ENCODE results near the gene CCDC149. TPM values are rescaled to one million over a fixed set of nuclear protein-coding genes. Genes with fewer than 3 reads are reported as not detected.

The CCDC149 gene
- total RNA-seq, 2 experiments from 2014 or later = not detected

- no peaks in the 10 kb centered on the region for H3K4me1 Mint-ChIP-seq (ENCODE audit: low read depth)
- DNase-seq (no peak), ATAC-seq (no peak)
- no peak overlapping the region for H3K27ac Mint-ChIP-seq
- ChIA-PET POLR2A (no interaction called here), CTCF (no interaction called here)
- no peaks in the 10 kb centered on the region for H3K27me3 Mint-ChIP-seq (ENCODE audit: low read depth)
- H3K36me3 Mint-ChIP-seq (ENCODE audit: low read depth) = no peaks in the 10 kb centered on the region
- no peak overlapping the region for H3K4me3 Mint-ChIP-seq
- H3K9me3 Mint-ChIP-seq (ENCODE audit: insufficient read depth) = no peaks in the 10 kb centered on the region
Measured at GRCh38 chr4:24772952-24773351, 139.9 kb downstream of the CCDC149 start.

- Mint-ChIP-seq H3K4me3 (no peak overlapping the region), H3K36me3 (ENCODE audit: low read depth) (no peaks in the 10 kb centered on the region), H3K27ac (no peak overlapping the region), H3K4me1 (ENCODE audit: low read depth) (no peaks in the 10 kb centered on the region), H3K9me3 (ENCODE audit: insufficient read depth) (no peaks in the 10 kb centered on the region), H3K27me3 (ENCODE audit: low read depth) (no peaks in the 10 kb centered on the region)
- POLR2A ChIA-PET = no interaction called here
- DNase-seq (no peak), ATAC-seq (no peak)
- CTCF ChIA-PET = no interaction called here
Measured at GRCh38 chr4:24772061-24772705, 140.7 kb downstream of the CCDC149 start.

- DNase-seq (no peak), ATAC-seq (no peak)
- Mint-ChIP-seq H3K9me3 (ENCODE audit: insufficient read depth) (no peaks in the 10 kb centered on the region), H3K36me3 (ENCODE audit: low read depth) (no peaks in the 10 kb centered on the region), H3K4me1 (ENCODE audit: low read depth) (no peaks in the 10 kb centered on the region), H3K27ac (no peak overlapping the region), H3K4me3 (no peak overlapping the region), H3K27me3 (ENCODE audit: low read depth) (no peaks in the 10 kb centered on the region)
- POLR2A ChIA-PET = no interaction called here
- CTCF ChIA-PET = no interaction called here
Measured at GRCh38 chr4:24771241-24771640, 141.6 kb downstream of the CCDC149 start.

- DNase-seq (no peak), ATAC-seq (no peak)
- H3K27me3 Mint-ChIP-seq (ENCODE audit: low read depth) = no peaks in the 10 kb centered on the region
- no peaks in the 10 kb centered on the region for H3K4me1 Mint-ChIP-seq (ENCODE audit: low read depth)
- no peaks in the 10 kb centered on the region for H3K9me3 Mint-ChIP-seq (ENCODE audit: insufficient read depth)
- H3K4me3 Mint-ChIP-seq = no peak overlapping the region
- CTCF ChIA-PET = no interaction called here
- no peak overlapping the region for H3K27ac Mint-ChIP-seq
- POLR2A ChIA-PET = no interaction called here
- H3K36me3 Mint-ChIP-seq (ENCODE audit: low read depth) = no peaks in the 10 kb centered on the region
Measured at GRCh38 chr4:24770667-24771066, 142.2 kb downstream of the CCDC149 start.

GRCh38 chr4:24770032-24770584 is 142.7 kb downstream of the CCDC149 start:
- ChIA-PET CTCF (no interaction called here), POLR2A (no interaction called here)
- Mint-ChIP-seq H3K4me3 (no peak overlapping the region), H3K4me1 (ENCODE audit: low read depth) (no peaks in the 10 kb centered on the region), H3K9me3 (ENCODE audit: insufficient read depth) (no peaks in the 10 kb centered on the region), H3K27ac (no peak overlapping the region), H3K36me3 (ENCODE audit: low read depth) (no peaks in the 10 kb centered on the region), H3K27me3 (ENCODE audit: low read depth) (peaks cover 2% of the 10 kb centered on the region)
- DNase-seq = no peak
- ATAC-seq = no peak

- no peak for DNase-seq
- Mint-ChIP-seq H3K27me3 (ENCODE audit: low read depth) (peaks cover 2% of the 10 kb centered on the region), H3K4me3 (no peak overlapping the region), H3K27ac (no peak overlapping the region), H3K36me3 (ENCODE audit: low read depth) (no peaks in the 10 kb centered on the region), H3K4me1 (ENCODE audit: low read depth) (no peaks in the 10 kb centered on the region), H3K9me3 (ENCODE audit: insufficient read depth) (no peaks in the 10 kb centered on the region)
- CTCF ChIA-PET = no interaction called here
- POLR2A ChIA-PET = no interaction called here
- ATAC-seq = no peak
Measured at GRCh38 chr4:24769571-24769970, 143.3 kb downstream of the CCDC149 start.

- Mint-ChIP-seq H3K4me3 (no peak overlapping the region), H3K27ac (no peak overlapping the region), H3K36me3 (ENCODE audit: low read depth) (no peaks in the 10 kb centered on the region), H3K4me1 (ENCODE audit: low read depth) (no peaks in the 10 kb centered on the region), H3K9me3 (ENCODE audit: insufficient read depth) (no peaks in the 10 kb centered on the region), H3K27me3 (ENCODE audit: low read depth) (peaks cover 2% of the 10 kb centered on the region)
- DNase-seq (no peak), ATAC-seq (no peak)
- POLR2A ChIA-PET = no interaction called here
- CTCF ChIA-PET = interaction anchor here (1.1 kb wide), 1 partner anchor 17 kb away, joined by 3 read pairs; no protein-coding TSS in a partner anchor
Measured at GRCh38 chr4:24768604-24769003, 144.2 kb downstream of the CCDC149 start.

- H3K27me3 Mint-ChIP-seq (ENCODE audit: low read depth) = peaks cover 2% of the 10 kb centered on the region
- no peak overlapping the region for H3K4me3 Mint-ChIP-seq
- DNase-seq (no peak), ATAC-seq (no peak)
- H3K9me3 Mint-ChIP-seq (ENCODE audit: insufficient read depth) = no peaks in the 10 kb centered on the region
- ChIA-PET POLR2A (no interaction called here), CTCF (interaction anchor here (1.1 kb wide), 1 partner anchor 16 kb away, joined by 3 read pairs; no protein-coding TSS in a partner anchor)
- no peaks in the 10 kb centered on the region for H3K4me1 Mint-ChIP-seq (ENCODE audit: low read depth)
- H3K27ac Mint-ChIP-seq = no peak overlapping the region
- H3K36me3 Mint-ChIP-seq (ENCODE audit: low read depth) = no peaks in the 10 kb centered on the region
Measured at GRCh38 chr4:24768006-24768405, 144.8 kb downstream of the CCDC149 start.

GRCh38 chr4:24765376-24765988 is 147.4 kb downstream of the CCDC149 start:
- no peak overlapping the region for H3K27ac Mint-ChIP-seq
- POLR2A ChIA-PET = no interaction called here
- peaks cover 5% of the 10 kb centered on the region for H3K27me3 Mint-ChIP-seq (ENCODE audit: low read depth)

GRCh38 chr4:24764345-24764744 is 148.5 kb downstream of the CCDC149 start:
- H3K27me3 Mint-ChIP-seq (ENCODE audit: low read depth) = peaks cover 5% of the 10 kb centered on the region
- no peak overlapping the region for H3K4me3 Mint-ChIP-seq
- no peaks in the 10 kb centered on the region for H3K36me3 Mint-ChIP-seq (ENCODE audit: low read depth)
- DNase-seq (no peak), ATAC-seq (no peak)
- H3K4me1 Mint-ChIP-seq (ENCODE audit: low read depth) = no peaks in the 10 kb centered on the region
- ChIA-PET CTCF (no interaction called here), POLR2A (no interaction called here)
- no peaks in the 10 kb centered on the region for H3K9me3 Mint-ChIP-seq (ENCODE audit: insufficient read depth)
- no peak overlapping the region for H3K27ac Mint-ChIP-seq

More at GRCh38 chr4:24765376-24765988, 147.4 kb downstream of the CCDC149 start:
- Mint-ChIP-seq H3K4me3 (no peak overlapping the region), H3K36me3 (ENCODE audit: low read depth) (no peaks in the 10 kb centered on the region), H3K4me1 (ENCODE audit: low read depth) (no peaks in the 10 kb centered on the region), H3K9me3 (ENCODE audit: insufficient read depth) (no peaks in the 10 kb centered on the region)
- DNase-seq (no peak), ATAC-seq (no peak)
- CTCF ChIA-PET = no interaction called here

- H3K27me3 Mint-ChIP-seq (ENCODE audit: low read depth) = peaks cover 5% of the 10 kb centered on the region
- no peaks in the 10 kb centered on the region for H3K4me1 Mint-ChIP-seq (ENCODE audit: low read depth)
- H3K36me3 Mint-ChIP-seq (ENCODE audit: low read depth) = no peaks in the 10 kb centered on the region
- ATAC-seq (no peak), DNase-seq (no peak)
- CTCF ChIA-PET = no interaction called here
- no peak overlapping the region for H3K4me3 Mint-ChIP-seq
- H3K27ac Mint-ChIP-seq = no peak overlapping the region
- POLR2A ChIA-PET = no interaction called here
- no peaks in the 10 kb centered on the region for H3K9me3 Mint-ChIP-seq (ENCODE audit: insufficient read depth)
Measured at GRCh38 chr4:24763631-24764297, 149.1 kb downstream of the CCDC149 start.
